NCI-H226 (cell line): Measurements from ENCODE around the gene GPX1.

ENCODE experiments used
- DNase-seq: peaks from one replicate; pipeline ENCODE4 v3.0.0-alpha.2; 2015

GPX1 gene

GRCh38 chr3:49311283-49311682 is 46.9 kb downstream of the GPX1 start:
- no peak for DNase-seq

GRCh38 chr3:49310677-49311076 is 47.5 kb downstream of the GPX1 start:
- DNase-seq = no peak
